IPS-NIHi7 (cell line): ENCODE measurements around the gene NANOS3.
"Not testable (repeated sequence)": the region's sequence is repeated elsewhere in the genome, so short reads cannot be mapped to it uniquely, and the experiment has no call there.

ENCODE experiments used
- DNase-seq: peaks from one replicate; pipeline ENCODE4 v3.0.0; 2012; ENCODE audit warnings: mixed read lengths; ENCODE audit errors: extremely low spot score

NANOS3 gene

GRCh38 chr19:13843104-13843921, 33.6 kb upstream of the NANOS3 start:
- DNase-seq = peak; percentile 28

- peak; percentile 3 for DNase-seq
Observed at GRCh38 chr19:13844130-13844631, 32.8 kb upstream of the NANOS3 start.

- peak; percentile 74 for DNase-seq
Observed at GRCh38 chr19:13846557-13847406, 30.2 kb upstream of the NANOS3 start.

- DNase-seq = peak; percentile 80
Observed at GRCh38 chr19:13847407-13848339, 29.3 kb upstream of the NANOS3 start.

GRCh38 chr19:13848340-13848677, 28.6 kb upstream of the NANOS3 start:
- DNase-seq = no peak

GRCh38 chr19:13848798-13849676, 27.9 kb upstream of the NANOS3 start:
- peak; percentile 7 for DNase-seq

- peak; percentile 75 for DNase-seq
Observed at GRCh38 chr19:13849991-13850909, 26.7 kb upstream of the NANOS3 start.

- DNase-seq = peak; percentile 54
Observed at GRCh38 chr19:13850910-13851733, 25.8 kb upstream of the NANOS3 start.

- DNase-seq = not testable (repeated sequence)
Observed at GRCh38 chr19:13851734-13852114, 25.2 kb upstream of the NANOS3 start.

- not testable (repeated sequence) for DNase-seq
Observed at GRCh38 chr19:13852171-13852707, 24.7 kb upstream of the NANOS3 start.

- DNase-seq = no peak
Observed at GRCh38 chr19:13856497-13856896, 20.4 kb upstream of the NANOS3 start.

- DNase-seq = no peak
Observed at GRCh38 chr19:13859361-13859880, 17.5 kb upstream of the NANOS3 start.

GRCh38 chr19:13860679-13861391, 16.1 kb upstream of the NANOS3 start:
- DNase-seq = no peak

- DNase-seq = no peak
Observed at GRCh38 chr19:13861392-13861713, 15.6 kb upstream of the NANOS3 start.

GRCh38 chr19:13861714-13862531, 15.0 kb upstream of the NANOS3 start:
- DNase-seq = peak; percentile 91

- DNase-seq = no peak
Observed at GRCh38 chr19:13864046-13864666, 12.8 kb upstream of the NANOS3 start.
